ENCODE results near the gene CYP4F8. TPM values are rescaled to one million over a fixed set of nuclear protein-coding genes. Genes with fewer than 3 reads are reported as not detected.

CYP4F8 gene
- total and polyA plus RNA-seq, 4 donors = not detected

GRCh38 chr19:15629003-15629880 is 14.2 kb downstream of the CYP4F8 start:
- WGBS = 15% methylated on average over 25 of the region's 25 CpGs
- no peak overlapping the region for H3K27ac ChIP-seq (ENCODE audit: low read depth in 1 of 2, low read length in 2 of 2)
- no peak for TF ChIP-seq HNF4G (IDR thresholded peaks at IDR 0.05)
- no peak for TF ChIP-seq FOXA1 (IDR thresholded peaks at IDR 0.05)
- no peak for TF ChIP-seq SP1 (IDR thresholded peaks at IDR 0.05)
- TF ChIP-seq RXRA (IDR thresholded peaks at IDR 0.05) = peak in 1 of 2 donors; percentile 36
- no peak for TF ChIP-seq EGR1 (IDR thresholded peaks at IDR 0.05; ENCODE audit: low read depth in 2 of 2)
- no peak for TF ChIP-seq TAF1 (conservative IDR thresholded peaks at IDR 0.05)
- TF ChIP-seq GABPA (IDR thresholded peaks at IDR 0.05 in 1 of 2, conservative IDR thresholded peaks at IDR 0.05 in 1 of 2) = no peak
- TF ChIP-seq RAD21 (IDR thresholded peaks at IDR 0.05) = peak; percentile 98 to 99
- TF ChIP-seq ZBTB33 (IDR thresholded peaks at IDR 0.05) = no peak
- TF ChIP-seq CTCF (IDR thresholded peaks at IDR 0.05; ENCODE audit: low read depth, low read length, missing input control) = peak; percentile 99
- peak; percentile 43 for TF ChIP-seq REST (IDR thresholded peaks at IDR 0.05)
- no peak for TF ChIP-seq YY1 (IDR thresholded peaks at IDR 0.05)
- no peak for TF ChIP-seq NR2F2 (IDR thresholded peaks at IDR 0.05)
- no peak for TF ChIP-seq ATF3 (IDR thresholded peaks at IDR 0.05)
- TF ChIP-seq HNF4A (conservative IDR thresholded peaks at IDR 0.05) = peak in 1 of 2 donors; percentile 38
- no peak for TF ChIP-seq MAX (IDR thresholded peaks at IDR 0.05)
- TF ChIP-seq JUND (IDR thresholded peaks at IDR 0.05) = no peak
- no peak for TF ChIP-seq FOXA2 (IDR thresholded peaks at IDR 0.05)
- H3K4me1 ChIP-seq (ENCODE audit: control insufficient read depth in 4 of 4, insufficient read depth in 4 of 4, low read length in 3 of 4) = peaks cover 0 to 9% (median under 1%) of the 10 kb centered on the region in 4 donors
- H3K9me3 ChIP-seq (ENCODE audit: control insufficient read depth in 4 of 4, low read length in 3 of 4) = no peaks in the 10 kb centered on the region
- H3K4me3 ChIP-seq (ENCODE audit: low read depth in 1 of 3, low read length in 3 of 3) = no peak overlapping the region
- no peaks in the 10 kb centered on the region for H3K36me3 ChIP-seq (ENCODE audit: control insufficient read depth in 4 of 4, insufficient read depth in 3 of 4, low read depth in 1 of 4, low read length in 3 of 4)
- no peaks in the 10 kb centered on the region for H3K27me3 ChIP-seq (ENCODE audit: control insufficient read depth in 4 of 4, insufficient read depth in 4 of 4, low read length in 3 of 4)
- peak; percentile 90 for DNase-seq (ENCODE audit: low spot score)
- no peak overlapping the region for H3K9ac ChIP-seq (ENCODE audit: low read depth in 1 of 2, low read length in 2 of 2)

Measured in liver (tissue), 9 donors.